ENCODE results near the gene GRIK2.
"Not testable (repeated sequence)": the region's sequence is repeated elsewhere in the genome, so short reads cannot be mapped to it uniquely, and the experiment has no call there.

GRIK2 gene
- total RNA-seq, result 0 to 0.27 (median 0.08) reads per million in 4 donors

- DNase-seq, result peak in 1 of 5 donors; percentile 5
Measured at GRCh38 chr6:101393251-101393828, at the start of gene GRIK2. GRIK2 (plus strand) TSS chr6:101393708.

GRCh38 chr6:101344885-101345284, 48.6 kb upstream of the GRIK2 start:
- no peak for DNase-seq

- no peak for DNase-seq
Measured at GRCh38 chr6:101348816-101349215, 44.7 kb upstream of the GRIK2 start.

- not testable (repeated sequence) for DNase-seq
Measured at GRCh38 chr6:101350631-101351030, 42.9 kb upstream of the GRIK2 start.

GRCh38 chr6:101351173-101351572, 42.3 kb upstream of the GRIK2 start:
- no peak for DNase-seq

- no peak for DNase-seq
Measured at GRCh38 chr6:101352316-101352715, 41.2 kb upstream of the GRIK2 start.

GRCh38 chr6:101365181-101365580, 28.3 kb upstream of the GRIK2 start:
- DNase-seq, result no peak

GRCh38 chr6:101379926-101380325, 13.6 kb upstream of the GRIK2 start:
- DNase-seq, result no peak

GRCh38 chr6:101380897-101381630, 12.4 kb upstream of the GRIK2 start:
- no peak for DNase-seq

- DNase-seq, result not testable (repeated sequence)
Measured at GRCh38 chr6:101383747-101384146, 9.8 kb upstream of the GRIK2 start.

- DNase-seq, result no peak
Measured at GRCh38 chr6:101386982-101387381, 6.5 kb upstream of the GRIK2 start.

GRCh38 chr6:101391772-101392585, 1.5 kb upstream of the GRIK2 start:
- DNase-seq, result no peak

- no peak for DNase-seq
Measured at GRCh38 chr6:101392586-101393230, 800 bp upstream of the GRIK2 start.

- DNase-seq, result peak in 1 of 5 donors; percentile 1
Measured at GRCh38 chr6:101393829-101394251, 332 bp downstream of the GRIK2 start.

- DNase-seq, result no peak
Measured at GRCh38 chr6:101394936-101395335, 1.4 kb downstream of the GRIK2 start.

GRCh38 chr6:101395345-101395744, 1.8 kb downstream of the GRIK2 start:
- DNase-seq, result no peak

GRCh38 chr6:101396548-101397173, 3.2 kb downstream of the GRIK2 start:
- DNase-seq, result peak in 2 of 5 donors; percentile 9 to 11

GRCh38 chr6:101397199-101397598, 3.7 kb downstream of the GRIK2 start:
- no peak for DNase-seq

GRCh38 chr6:101398716-101399615, 5.5 kb downstream of the GRIK2 start:
- no peak for DNase-seq

GRCh38 chr6:101399616-101400162, 6.2 kb downstream of the GRIK2 start:
- DNase-seq, result no peak
